HepG2 (cell line): ENCODE results near the gene MRPL43. TPM values are rescaled to one million over a fixed set of nuclear protein-coding genes. Genes with fewer than 3 reads are reported as not detected.

Experiments
- AGO1 ChIP-seq: fragments of 200-400 bp; formaldehyde crosslinking; IDR thresholded peaks from 2 replicates; pipeline ENCODE4 v1.6.1; 2017; ENCODE audit warnings: mild to moderate bottlenecking, low read depth, low read length, moderate library complexity; ENCODE audit not compliant: poor library complexity, severe bottlenecking
- JUNB ChIP-seq: sonication (generic); formaldehyde crosslinking; IDR thresholded peaks from 2 replicates; pipeline ENCODE4 v1.8.0; 2022; ENCODE audit warnings: missing genetic modification reagents, mild to moderate bottlenecking, borderline replicate concordance
- MATR3 ChIP-seq: sonication (generic); formaldehyde crosslinking; IDR thresholded peaks from 2 replicates; pipeline ENCODE4 v1.4.0; 2020; ENCODE audit warnings: missing genetic modification reagents
- NFKBIZ ChIP-seq: IDR thresholded peaks from 2 replicates; pipeline ENCODE4 v1.6.1; 2018; ENCODE audit warnings: missing genetic modification reagents, missing compliant biosample characterization
- NR2F6 ChIP-seq, 2 experiments: IDR thresholded peaks; 2 replicates each; pipeline ENCODE4 v1.6.1; 2016; ENCODE audit warnings: antibody characterized with exemption in 1 of 2, mild to moderate bottlenecking in 1 of 2
- PLRG1 ChIP-seq: fragments of 450-650 bp; conservative IDR thresholded peaks from 2 replicates; pipeline ENCODE4 v1.6.1; 2016
- PPARG ChIP-seq: conservative IDR thresholded peaks from 2 replicates; pipeline ENCODE4 v1.6.1; 2016; ENCODE audit warnings: missing biosample characterization, missing genetic modification reagents
- RFX5 ChIP-seq: IDR thresholded peaks from 2 replicates; pipeline ENCODE4 v1.6.1; 2011; ENCODE audit warnings: low read depth, low read length, improper control_type of control experiment
- SIX1 ChIP-seq: sonication (generic); formaldehyde crosslinking; IDR thresholded peaks from 2 replicates; pipeline ENCODE4 v1.4.0; 2020; ENCODE audit warnings: missing genetic modification reagents, borderline replicate concordance
- WIZ ChIP-seq: sonication (generic); formaldehyde crosslinking; IDR thresholded peaks from 2 replicates; pipeline ENCODE4 v1.5.1; 2020; ENCODE audit warnings: mild to moderate bottlenecking, missing genetic modification reagents
- YEATS4 ChIP-seq: sonication (generic); formaldehyde crosslinking; IDR thresholded peaks from 2 replicates; pipeline ENCODE4 v1.4.0; 2020; ENCODE audit warnings: missing genetic modification reagents, borderline replicate concordance
- ZIK1 ChIP-seq: sonication (generic); formaldehyde crosslinking; IDR thresholded peaks from 2 replicates; pipeline ENCODE4 v1.5.0; 2020; ENCODE audit warnings: mild to moderate bottlenecking, low read depth, missing genetic modification reagents, borderline replicate concordance
- ZNF20 ChIP-seq: sonication (generic); formaldehyde crosslinking; IDR thresholded peaks from 2 replicates; pipeline ENCODE4 v1.4.0; 2020; ENCODE audit warnings: mild to moderate bottlenecking, moderate library complexity, missing genetic modification reagents
- ZNF263 ChIP-seq: sonication (generic); formaldehyde crosslinking; IDR thresholded peaks from 2 replicates; pipeline ENCODE4 v1.4.0; 2020; ENCODE audit warnings: missing genetic modification reagents
- ZNF282 ChIP-seq: fragments of 450-650 bp; IDR thresholded peaks from 2 replicates; pipeline ENCODE4 v1.6.1; 2018; ENCODE audit not compliant: partially characterized antibody
- ZNF557 ChIP-seq: sonication (generic); formaldehyde crosslinking; IDR thresholded peaks from 2 replicates; pipeline ENCODE4 v1.4.0; 2020; ENCODE audit warnings: missing genetic modification reagents
- ZNF768 ChIP-seq: sonication (generic); formaldehyde crosslinking; IDR thresholded peaks from 2 replicates; pipeline ENCODE4 v1.4.0; 2020; ENCODE audit warnings: missing genetic modification reagents
- ZNF781 ChIP-seq: sonication (generic); formaldehyde crosslinking; IDR thresholded peaks from 2 replicates; pipeline ENCODE4 v1.5.1; 2020; ENCODE audit warnings: borderline replicate concordance, mild to moderate bottlenecking, missing genetic modification reagents; ENCODE audit errors: not compliant biosample characterization
- ZZZ3 ChIP-seq: sonication (generic); formaldehyde crosslinking; IDR thresholded peaks from 2 replicates; pipeline ENCODE4 v1.4.0; 2020; ENCODE audit warnings: missing genetic modification reagents, mild to moderate bottlenecking, borderline replicate concordance
- polyA plus RNA-seq, 8 experiments: library from polyadenylated mRNA; depleted of rRNA in 3 of 8; stranded (reverse) in 7 of 8; unstranded in 1 of 8; fragments of >200 nt; fragmentation: Illumina TruSeq in 4 of 8; extraction: Trizol in 4 of 8; gene quantifications; 2 replicates each; pipeline versions ENCODE4 v1.2.1 to v1.2.3, GENCODE V29; 2011 to 2016; ENCODE audit warnings: low read depth in 4 of 8, missing spikeins in 1 of 8, mixed read lengths in 1 of 8; ENCODE audit not compliant: insufficient read depth in 1 of 8
- total RNA-seq, 5 experiments: library from RNA; depleted of rRNA; stranded (reverse); fragments of >200 nt; fragmentation: Illumina TruSeq; extraction: Trizol; gene quantifications; 2 replicates each; pipeline ENCODE4 v1.2.3, GENCODE V29; 2016; ENCODE audit warnings: low read depth in 1 of 5
- TF ChIP-seq, protein P1 (sequence below): sonication (generic); formaldehyde crosslinking; IDR thresholded peaks from 2 replicates; pipeline ENCODE4 v1.4.0; 2020; ENCODE audit warnings: missing genetic modification reagents
- TF ChIP-seq, protein P2 (sequence below): fragments of 450-650 bp; IDR thresholded peaks from 2 replicates; pipeline ENCODE4 v1.6.1; 2017; ENCODE audit warnings: mild to moderate bottlenecking
- TF ChIP-seq, protein P3 (sequence below): sonication (generic); formaldehyde crosslinking; IDR thresholded peaks from 2 replicates; pipeline ENCODE4 v1.4.0; 2020; ENCODE audit warnings: missing genetic modification reagents
- TF ChIP-seq, protein P4 (sequence below): sonication (generic); formaldehyde crosslinking; IDR thresholded peaks from 2 replicates; pipeline ENCODE4 v1.4.0; 2020; ENCODE audit warnings: missing genetic modification reagents, mild to moderate bottlenecking, borderline replicate concordance

The MRPL43 gene
- total and polyA plus RNA-seq, 2 of the 13 experiments (the other 11 are each of a cell fraction or from before 2014, with no cell fraction given): 71.0 to 73.7 TPM

GRCh38 chr10:101018600-101019439 is 31.5 kb upstream of the MRPL43 start (continued):
- TF ChIP-seq ZNF263 (CRISPR knock-in tag) (peak; percentile 56; the same call in 1 of the 2 replicates), PPARG (CRISPR knock-in tag) (peak; percentile 59; the same call in 1 of the 2 replicates), PLRG1 (no peak), ZNF557 (CRISPR knock-in tag) (no peak), NFKBIZ (0 out of 2 replicates have a peak, but pooled peaks have one; percentile 23), NR2F6 (IDR thresholded peaks at IDR 0.05) (no peak), NR2F6 (CRISPR knock-in tag; IDR thresholded peaks at IDR 0.05) (peak; percentile 23; the same call in 1 of the 2 replicates), YEATS4 (no peak), ZZZ3 (CRISPR knock-in tag) (no peak; the same call in 1 of the 2 replicates), ZNF282 (no peak), ZNF768 (CRISPR knock-in tag) (peak; percentile 65), WIZ (0 out of 2 replicates have a peak, but pooled peaks have one; percentile 45), ZNF20 (CRISPR knock-in tag) (no peak), MATR3 (no peak), RFX5 (no peak), ZNF781 (CRISPR knock-in tag) (no peak), ZIK1 (CRISPR knock-in tag) (no peak), AGO1 (peak; percentile 42), JUNB (CRISPR knock-in tag) (no peak), SIX1 (CRISPR knock-in tag) (no peak)
- TF ChIP-seq, protein P1, sequence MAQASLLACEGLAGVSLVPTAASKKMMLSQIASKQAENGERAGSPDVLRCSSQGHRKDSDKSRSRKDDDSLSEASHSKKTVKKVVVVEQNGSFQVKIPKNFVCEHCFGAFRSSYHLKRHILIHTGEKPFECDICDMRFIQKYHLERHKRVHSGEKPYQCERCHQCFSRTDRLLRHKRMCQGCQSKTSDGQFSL: no peak
- TF ChIP-seq, protein P2, sequence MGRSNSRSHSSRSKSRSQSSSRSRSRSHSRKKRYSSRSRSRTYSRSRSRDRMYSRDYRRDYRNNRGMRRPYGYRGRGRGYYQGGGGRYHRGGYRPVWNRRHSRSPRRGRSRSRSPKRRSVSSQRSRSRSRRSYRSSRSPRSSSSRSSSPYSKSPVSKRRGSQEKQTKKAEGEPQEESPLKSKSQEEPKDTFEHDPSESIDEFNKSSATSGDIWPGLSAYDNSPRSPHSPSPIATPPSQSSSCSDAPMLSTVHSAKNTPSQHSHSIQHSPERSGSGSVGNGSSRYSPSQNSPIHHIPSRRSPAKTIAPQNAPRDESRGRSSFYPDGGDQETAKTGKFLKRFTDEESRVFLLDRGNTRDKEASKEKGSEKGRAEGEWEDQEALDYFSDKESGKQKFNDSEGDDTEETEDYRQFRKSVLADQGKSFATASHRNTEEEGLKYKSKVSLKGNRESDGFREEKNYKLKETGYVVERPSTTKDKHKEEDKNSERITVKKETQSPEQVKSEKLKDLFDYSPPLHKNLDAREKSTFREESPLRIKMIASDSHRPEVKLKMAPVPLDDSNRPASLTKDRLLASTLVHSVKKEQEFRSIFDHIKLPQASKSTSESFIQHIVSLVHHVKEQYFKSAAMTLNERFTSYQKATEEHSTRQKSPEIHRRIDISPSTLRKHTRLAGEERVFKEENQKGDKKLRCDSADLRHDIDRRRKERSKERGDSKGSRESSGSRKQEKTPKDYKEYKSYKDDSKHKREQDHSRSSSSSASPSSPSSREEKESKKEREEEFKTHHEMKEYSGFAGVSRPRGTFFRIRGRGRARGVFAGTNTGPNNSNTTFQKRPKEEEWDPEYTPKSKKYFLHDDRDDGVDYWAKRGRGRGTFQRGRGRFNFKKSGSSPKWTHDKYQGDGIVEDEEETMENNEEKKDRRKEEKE: no peak
- TF ChIP-seq, protein P3, sequence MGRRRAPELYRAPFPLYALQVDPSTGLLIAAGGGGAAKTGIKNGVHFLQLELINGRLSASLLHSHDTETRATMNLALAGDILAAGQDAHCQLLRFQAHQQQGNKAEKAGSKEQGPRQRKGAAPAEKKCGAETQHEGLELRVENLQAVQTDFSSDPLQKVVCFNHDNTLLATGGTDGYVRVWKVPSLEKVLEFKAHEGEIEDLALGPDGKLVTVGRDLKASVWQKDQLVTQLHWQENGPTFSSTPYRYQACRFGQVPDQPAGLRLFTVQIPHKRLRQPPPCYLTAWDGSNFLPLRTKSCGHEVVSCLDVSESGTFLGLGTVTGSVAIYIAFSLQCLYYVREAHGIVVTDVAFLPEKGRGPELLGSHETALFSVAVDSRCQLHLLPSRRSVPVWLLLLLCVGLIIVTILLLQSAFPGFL (CRISPR knock-in tag): no peak
- TF ChIP-seq, protein P4, sequence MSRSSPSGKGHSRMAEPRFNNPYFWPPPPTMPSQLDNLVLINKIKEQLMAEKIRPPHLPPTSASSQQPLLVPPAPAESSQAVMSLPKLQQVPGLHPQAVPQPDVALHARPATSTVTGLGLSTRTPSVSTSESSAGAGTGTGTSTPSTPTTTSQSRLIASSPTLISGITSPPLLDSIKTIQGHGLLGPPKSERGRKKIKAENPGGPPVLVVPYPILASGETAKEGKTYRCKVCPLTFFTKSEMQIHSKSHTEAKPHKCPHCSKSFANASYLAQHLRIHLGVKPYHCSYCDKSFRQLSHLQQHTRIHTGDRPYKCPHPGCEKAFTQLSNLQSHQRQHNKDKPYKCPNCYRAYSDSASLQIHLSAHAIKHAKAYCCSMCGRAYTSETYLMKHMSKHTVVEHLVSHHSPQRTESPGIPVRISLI (CRISPR knock-in tag): no peak
